H1 (cell line): Measurements from ENCODE around the gene ALG1. TPM values are rescaled to one million over a fixed set of nuclear protein-coding genes. Genes with fewer than 3 reads are reported as not detected.
"Not testable (repeated sequence)": the region's sequence is repeated elsewhere in the genome, so short reads cannot be mapped to it uniquely, and the experiment has no call there.

ENCODE experiments used
- CTCF ChIA-PET: fragments of 300-600 bp; sonication (Branson Sonifier 250); formaldehyde crosslinking; loops from one replicate; lab custom pipeline; 2021; ENCODE audit not compliant: partially characterized antibody; lab: Charles Lee
- POLR2A ChIA-PET: fragments of 300-600 bp; sonication (Branson Sonifier 250); formaldehyde crosslinking; loops from one replicate; lab custom pipeline; 2021; ENCODE audit warnings: inconsistent platforms; ENCODE audit not compliant: partially characterized antibody; lab: Charles Lee
- DNase-seq, 2 experiments: peaks; one replicate each; pipeline versions ENCODE4 v3.0.0 to v3.0.0-alpha.2; 2010 to 2022; ENCODE audit warnings: low spot score in 2 of 2, low read depth in 1 of 2, mixed read lengths in 1 of 2
- FAIRE-seq: peaks from 2 replicates; lab custom pipeline; 2011; peaks lifted over from hg19 to GRCh38; lab: Jason Lieb, UNC
- H2AFZ ChIP-seq: 2 replicates; pipeline ENCODE4 v1.8.1; 2012; ENCODE audit warnings: low read length, inconsistent platforms
- H2AK5ac ChIP-seq: 2 replicates; pipeline ENCODE4 v1.6.1; 2013; ENCODE audit warnings: low read depth, low read length
- H2BK120ac ChIP-seq: replicated peaks from 2 replicates; pipeline ENCODE3; 2013; ENCODE audit warnings: low read depth, low read length, inconsistent platforms
- H2BK12ac ChIP-seq: 2 replicates; pipeline ENCODE4 v1.6.1; 2013; ENCODE audit warnings: low read depth, low read length
- H2BK15ac ChIP-seq: 2 replicates; pipeline ENCODE4 v1.6.1; 2013; ENCODE audit warnings: low read length
- H2BK20ac ChIP-seq: 2 replicates; pipeline ENCODE4 v1.6.1; 2013; ENCODE audit warnings: low read length
- H2BK5ac ChIP-seq: 2 replicates; pipeline ENCODE4 v1.6.1; 2013; ENCODE audit warnings: low read depth, low read length
- H3K14ac ChIP-seq: 2 replicates; pipeline ENCODE4 v1.6.1; 2013; ENCODE audit warnings: inconsistent platforms; ENCODE audit not compliant: insufficient read length
- H3K18ac ChIP-seq: 2 replicates; pipeline ENCODE4 v1.6.1; 2013; ENCODE audit warnings: low read length; ENCODE audit errors: extremely low read depth
- H3K23ac ChIP-seq: 2 replicates; pipeline ENCODE4 v1.6.1; 2013; ENCODE audit warnings: inconsistent platforms; ENCODE audit not compliant: insufficient read length
- H3K23me2 ChIP-seq: 2 replicates; pipeline ENCODE4 v1.6.1; 2013; ENCODE audit warnings: low read depth, low read length
- H3K27ac ChIP-seq: 2 replicates; pipeline ENCODE4 v1.6.1; 2011; ENCODE audit warnings: low read depth, low read length, inconsistent platforms
- H3K27me3 ChIP-seq, 4 experiments: replicated peaks in 1 of 4; 1 replicate in 1 of 4; 2 replicates in 3 of 4; pipeline versions ENCODE4 v1.6.1 to v1.8.1; 2011 to 2013; ENCODE audit warnings: low read length in 3 of 4, mild to moderate bottlenecking in 3 of 4, inconsistent platforms in 2 of 4, mixed read lengths in 2 of 4, moderate library complexity in 1 of 4; ENCODE audit not compliant: control insufficient read depth in 3 of 4, insufficient read depth in 3 of 4; ENCODE audit errors: extremely low read depth in 1 of 4
- H3K36me3 ChIP-seq, 4 experiments: 2 replicates each; pipeline versions ENCODE4 v1.6.1 to v1.8.1; 2011 to 2013; ENCODE audit warnings: mild to moderate bottlenecking in 4 of 4, low read length in 3 of 4, moderate library complexity in 2 of 4, control low read depth in 1 of 4, inconsistent platforms in 1 of 4; ENCODE audit not compliant: insufficient read depth in 4 of 4, control insufficient read depth in 2 of 4
- H3K4ac ChIP-seq: replicated peaks from 2 replicates; pipeline ENCODE3; 2013; ENCODE audit warnings: low read length, low read depth, mixed read lengths, inconsistent platforms; ENCODE audit not compliant: insufficient read length
- H3K4me1 ChIP-seq, 4 experiments: replicated peaks in 1 of 4; 1 replicate in 1 of 4; 2 replicates in 3 of 4; pipeline versions ENCODE4 v1.6.1 to v1.8.1; 2011 to 2013; ENCODE audit warnings: low read length in 3 of 4, inconsistent platforms in 2 of 4, mixed read lengths in 1 of 4; ENCODE audit not compliant: insufficient read depth in 4 of 4, control insufficient read depth in 3 of 4
- H3K4me2 ChIP-seq, 2 experiments: 2 replicates each; pipeline versions ENCODE4 v1.6.1 to v1.8.1; 2011 to 2013; ENCODE audit warnings: low read depth in 2 of 2, low read length in 2 of 2, control low read depth in 1 of 2, inconsistent platforms in 1 of 2, mild to moderate bottlenecking in 1 of 2; ENCODE audit not compliant: insufficient read depth in 1 of 2
- H3K4me3 ChIP-seq, 4 experiments: fragments of 200-600, 300-600 bp in 1 of 4; sonication (generic), shearing (Covaris generic), sonication (Bioruptor Twin) in 1 of 4; 2 replicates each; pipeline versions ENCODE4 v1.5.1 to v1.8.1; 2011 to 2016; ENCODE audit warnings: low read length in 4 of 4, low read depth in 3 of 4, control low read depth in 2 of 4, inconsistent platforms in 2 of 4, mild to moderate bottlenecking in 2 of 4, mixed read lengths in 1 of 4, moderate library complexity in 1 of 4; ENCODE audit not compliant: insufficient read depth in 2 of 4; ENCODE audit errors: extremely low read depth in 1 of 4
- H3K56ac ChIP-seq: replicated peaks from 2 replicates; pipeline ENCODE3; 2013; ENCODE audit warnings: low read depth, mild to moderate bottlenecking, mixed read lengths, low read length, inconsistent platforms; ENCODE audit not compliant: insufficient read length
- H3K79me1 ChIP-seq: 2 replicates; pipeline ENCODE4 v1.6.1; 2013; ENCODE audit warnings: low read depth, low read length, control low read depth
- H3K79me2 ChIP-seq, 2 experiments: 2 replicates each; pipeline versions ENCODE4 v1.6.1 to v1.8.1; 2012 to 2013; ENCODE audit warnings: low read length in 2 of 2, mild to moderate bottlenecking in 2 of 2, inconsistent platforms in 1 of 2; ENCODE audit not compliant: insufficient read depth in 2 of 2, control insufficient read depth in 1 of 2
- H3K9ac ChIP-seq, 4 experiments: replicated peaks in 1 of 4; 1 replicate in 1 of 4; 2 replicates in 3 of 4; pipeline versions ENCODE4 v1.6.1 to v1.8.1; 2011 to 2013; ENCODE audit warnings: low read depth in 3 of 4, low read length in 3 of 4, control low read depth in 2 of 4, mild to moderate bottlenecking in 2 of 4, moderate library complexity in 2 of 4, inconsistent platforms in 1 of 4; ENCODE audit errors: extremely low read depth in 1 of 4
- H3K9me3 ChIP-seq, 2 experiments: 2 replicates each; pipeline versions ENCODE4 v1.6.1 to v1.8.1; 2012 to 2013; ENCODE audit warnings: mild to moderate bottlenecking in 2 of 2, moderate library complexity in 2 of 2, control low read depth in 1 of 2, inconsistent platforms in 1 of 2, low read depth in 1 of 2, low read length in 1 of 2, mixed read lengths in 1 of 2; ENCODE audit not compliant: insufficient read depth in 2 of 2
- H4K20me1 ChIP-seq, 2 experiments: replicated peaks in 1 of 2; 2 replicates each; pipeline versions ENCODE3 to v1.8.1; 2011 to 2013; ENCODE audit warnings: inconsistent platforms in 2 of 2, low read length in 2 of 2, mild to moderate bottlenecking in 1 of 2; ENCODE audit not compliant: insufficient read depth in 2 of 2, control insufficient read depth in 1 of 2
- H4K5ac ChIP-seq: 2 replicates; pipeline ENCODE4 v1.6.1; 2013; ENCODE audit warnings: low read length, low read depth, mixed read lengths, inconsistent platforms; ENCODE audit not compliant: insufficient read length
- H4K8ac ChIP-seq: 2 replicates; pipeline ENCODE4 v1.8.0; 2013; ENCODE audit warnings: mild to moderate bottlenecking, moderate library complexity, low read length, inconsistent platforms; ENCODE audit not compliant: insufficient read depth; ENCODE audit errors: extremely low read depth
- H4K91ac ChIP-seq: replicated peaks from 2 replicates; pipeline ENCODE3; 2013; ENCODE audit warnings: low read length, mixed read lengths, inconsistent platforms; ENCODE audit not compliant: insufficient read length
- SIN3A ChIP-seq, 2 experiments: IDR thresholded peaks in 1 of 2; conservative IDR thresholded peaks in 1 of 2; 2 replicates each; pipeline ENCODE4 v1.6.1; 2011 to 2012; ENCODE audit warnings: low read length in 2 of 2, improper control_type of control experiment in 1 of 2, low read depth in 1 of 2, mild to moderate bottlenecking in 1 of 2
- WGBS, 2 experiments: shearing (Covaris generic) in 1 of 2; methylation state at CpG; one replicate each; pipeline versions ENCODE4 v1.1.6 to v1.1.7; 2013 to 2015; ENCODE audit warnings: low lambda C conversion rate in 2 of 2, mixed read lengths in 2 of 2, inconsistent platforms in 1 of 2, low coverage in 1 of 2, missing lambda C conversion rate in 1 of 2; ENCODE audit not compliant: insufficient replicate concordance in 2 of 2, insufficient coverage in 1 of 2, insufficient read length in 1 of 2; ENCODE audit errors: extremely low coverage in 1 of 2, missing lambda C conversion rate in 1 of 2; 5-methylcytosine and 5-hydroxymethylcytosine counted together
- polyA plus RNA-seq, 7 experiments: library from polyadenylated mRNA; depleted of rRNA in 3 of 7; stranded (reverse) in 5 of 7; unstranded in 2 of 7; fragments of >200 nt in 5 of 7; fragments of 200-250 nt in 2 of 7; gene quantifications; 1 replicate in 5 of 7; 2 replicates in 1 of 7; 4 replicates in 1 of 7; pipeline versions ENCODE4 v1.2.1 to v1.2.3, GENCODE V29; 2011 to 2013; ENCODE audit warnings: missing spikeins in 2 of 7, mixed read lengths in 2 of 7
- total RNA-seq: library from RNA; stranded (reverse); fragmentation: NEBNext Ultra II Directional; extraction: Animal tissue kit (Norgen Biotek cat#: 25700); gene quantifications from 2 replicates; pipeline ENCODE4 v1.2.1, GENCODE V29; 2021

The ALG1 gene
- total and polyA plus RNA-seq, 2 of the 8 experiments (the other 6 are each of a cell fraction or from before 2014, with no cell fraction given), result 34.8 to 46.5 TPM

DNA sequence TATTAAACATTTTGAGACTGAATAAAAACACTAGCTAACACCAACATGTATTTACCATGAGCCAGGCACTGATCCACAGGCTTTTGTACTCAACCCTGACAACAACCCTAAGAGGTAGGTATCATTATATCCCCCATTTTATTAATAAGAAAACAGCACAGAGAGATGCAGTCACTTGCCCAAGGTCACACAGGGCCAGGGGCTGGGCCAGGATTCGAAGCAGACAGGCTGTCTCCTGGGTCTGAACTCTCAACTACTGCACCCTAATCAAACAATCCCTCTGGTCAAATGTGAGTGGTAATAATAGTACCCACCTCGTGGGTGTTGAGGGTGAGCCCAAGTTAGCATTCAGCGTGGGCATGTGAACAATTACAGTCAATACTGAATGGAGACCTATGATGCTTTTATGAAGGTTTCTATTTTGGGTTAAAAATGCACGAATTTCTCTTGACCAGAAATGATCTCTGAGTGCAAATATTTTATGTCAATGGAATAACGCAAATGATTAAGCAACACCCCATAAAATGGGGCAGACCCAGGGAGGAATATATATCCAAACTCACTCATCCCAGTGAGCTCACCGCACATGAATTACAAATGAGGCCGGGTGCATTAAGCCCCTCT is 24.9 kb downstream of the ALG1 start:
- DNase-seq, FAIRE-seq, H2AFZ ChIP-seq, H3K56ac ChIP-seq, H4K91ac ChIP-seq, H2BK5ac ChIP-seq, H2BK120ac ChIP-seq, H4K8ac ChIP-seq, H3K23me2 ChIP-seq, H3K79me2 ChIP-seq, H3K18ac ChIP-seq, H2BK20ac ChIP-seq, H3K79me1 ChIP-seq, H2BK15ac ChIP-seq, H4K5ac ChIP-seq, H3K14ac ChIP-seq, H4K20me1 ChIP-seq, H2BK12ac ChIP-seq, H3K4me1 ChIP-seq, H3K27me3 ChIP-seq, H3K27ac ChIP-seq, H3K23ac ChIP-seq, H3K36me3 ChIP-seq, H3K4ac ChIP-seq, POLR2A ChIA-PET, H2AK5ac ChIP-seq, H3K9me3 ChIP-seq: not testable (repeated sequence)
- peak overlapping the region; percentile 45 to 78 (median 75) for H3K4me3 ChIP-seq
- H3K4me2 ChIP-seq, result peak overlapping the region; percentile 72 to 77
- 36% methylated on average over 7 of the region's 7 CpGs; no CpG with 5 or more reads in 1 of the 2 experiments for WGBS, 2 experiments
- TF ChIP-seq SIN3A (conservative IDR thresholded peaks at IDR 0.05 in 1 of 2, IDR thresholded peaks at IDR 0.05 in 1 of 2; ENCODE audit: low read depth in 1 of 2, low read length in 2 of 2), result 0 out of 4 replicates have a peak, but pooled peaks of 1 of the 2 experiments have one; percentile 19
- CTCF ChIA-PET, result interaction anchor here (1.3 to 1.8 kb wide), 2 partner anchors 31 to 38 kb away, joined by 3 to 5 read pairs; partner anchors contain the start of gene C16orf89
- peak overlapping the region in 1 of 4 experiments; percentile 64; a peak in 2 of 7 replicates for H3K9ac ChIP-seq
